Spleen (tissue), 11 donors: ENCODE measurements around the gene LMBR1L. TPM values are rescaled to one million over a fixed set of nuclear protein-coding genes. Genes with fewer than 3 reads are reported as not detected.

ENCODE experiments used
- DNase-seq: peaks from one replicate; pipeline ENCODE4 v3.0.0-alpha.2; 2020
- H3K27ac ChIP-seq, 8 donors: fragments of 200-600 bp; sonication (generic) in 7 of 8; 1 replicate in 4 of 8; 2 replicates in 4 of 8; pipeline versions ENCODE4 v1.5.0 to v1.8.0; 2016 to 2021; ENCODE audit warnings: inconsistent platforms in 4 of 8, mild to moderate bottlenecking in 4 of 8, moderate library complexity in 1 of 8
- H3K27me3 ChIP-seq, 7 donors: fragments of 200-600 bp; sonication (generic) in 6 of 7; replicated peaks in 1 of 7; 1 replicate in 4 of 7; 2 replicates in 3 of 7; pipeline versions ENCODE4 v1.5.0 to v1.8.0; 2016 to 2021; ENCODE audit warnings: inconsistent platforms in 3 of 7, mild to moderate bottlenecking in 1 of 7
- H3K36me3 ChIP-seq, 6 donors: fragments of 200-600 bp; sonication (generic) in 5 of 6; 1 replicate in 4 of 6; 2 replicates in 2 of 6; pipeline versions ENCODE4 v1.5.0 to v1.8.0; 2016 to 2021; ENCODE audit warnings: inconsistent platforms in 2 of 6
- H3K4me1 ChIP-seq, 6 donors: fragments of 200-600 bp; sonication (generic) in 5 of 6; 1 replicate in 3 of 6; 2 replicates in 3 of 6; pipeline versions ENCODE4 v1.5.0 to v1.8.0; 2016 to 2021; ENCODE audit warnings: inconsistent platforms in 3 of 6
- H3K4me3 ChIP-seq, 8 donors: fragments of 200-600 bp; sonication (generic) in 7 of 8; 1 replicate in 4 of 8; 2 replicates in 4 of 8; pipeline versions ENCODE4 v1.5.0 to v1.8.0; 2016 to 2021; ENCODE audit warnings: inconsistent platforms in 4 of 8, mild to moderate bottlenecking in 4 of 8, moderate library complexity in 2 of 8
- H3K9me3 ChIP-seq, 8 donors: fragments of 200-600 bp; sonication (generic) in 7 of 8; 1 replicate in 4 of 8; 2 replicates in 4 of 8; pipeline versions ENCODE4 v1.5.0 to v1.8.0; 2016 to 2021; ENCODE audit warnings: inconsistent platforms in 4 of 8
- CTCF ChIP-seq, 11 experiments: fragments of 200-600 bp in 7 of 11; fragments of 450-650 bp in 4 of 11; sonication (generic) in 4 of 11; IDR thresholded peaks in 8 of 11; conservative IDR thresholded peaks in 3 of 11; 1 replicate in 7 of 11; 2 replicates in 4 of 11; pipeline versions ENCODE4 v1.4.0 to v1.8.0; 2016 to 2021; ENCODE audit warnings: antibody characterized with exemption in 11 of 11, inconsistent platforms in 4 of 11, mild to moderate bottlenecking in 1 of 11
- POLR2A ChIP-seq, 3 donors: fragments of 450-650 bp; IDR thresholded peaks; one replicate each; pipeline ENCODE4 v1.5.1; 2017; ENCODE audit warnings: antibody characterized with exemption in 3 of 3, mild to moderate bottlenecking in 1 of 3
- POLR2AphosphoS5 ChIP-seq, 3 donors: sonication (generic); formaldehyde crosslinking; IDR thresholded peaks; one replicate each; pipeline ENCODE4 v1.5.1; 2017; ENCODE audit warnings: antibody characterized with exemption in 3 of 3
- WGBS, 5 donors: extraction: QIAGEN DNeasy Blood & Tissue Kit in 3 of 5; methylation state at CpG; one replicate each; pipeline versions ENCODE4 v1.1.5 to v1.1.7; 2013 to 2018; 5-methylcytosine and 5-hydroxymethylcytosine counted together
- intact Hi-C: fragments of 100-400 bp; cut with DNase I; formaldehyde crosslinking; loops from one replicate; pipeline ENCODE4 v1.15.0; 2023; ENCODE audit warnings: low total_unique reads
- polyA plus RNA-seq, 3 donors: library from polyadenylated mRNA; stranded (reverse); fragments of 200-250 nt; gene quantifications; one replicate each; pipeline ENCODE4 v1.2.1, GENCODE V29; 2013
- total RNA-seq, 7 donors: library from RNA; depleted of rRNA in 3 of 7; stranded (reverse); fragments of >200 nt in 3 of 7; fragmentation: NEBNext Ultra II Directional in 4 of 7; extraction: Animal tissue kit (Norgen Biotek cat#: 25700) in 4 of 7; gene quantifications; one replicate each; pipeline versions ENCODE4 v1.1.0 to v1.2.1, GENCODE V29; 2016 to 2021
- donor health status: healthy with polysubstance abuse.
- donor health status: DM: no; HTN: no; CAD: no; lungs with moderate emphysema.
- donor health status: DM: no; HTN: no; CAD: no.
- donor health status: Bipolar disorder and iron deficiency.
- donor health status: healthy.
- donor health status: DM: no; HTN: no; CAD: no.
- donor health status: DM: yes; HTN: yes; CAD: no.

LMBR1L gene
- total and polyA plus RNA-seq, 10 donors: 44.1 to 108 (median 74.6) TPM

GRCh38 chr12:49094975-49095365, 15.7 kb downstream of the LMBR1L start:
- H3K4me1 ChIP-seq: peaks cover 39 to 55% (median 50%) of the 10 kb centered on the region in 6 donors
- H3K9me3 ChIP-seq: no peaks in the 10 kb centered on the region
- H3K36me3 ChIP-seq: peaks cover 0 to 48% (median 31%) of the 10 kb centered on the region in 6 donors
- H3K27me3 ChIP-seq: peaks cover 3 to 52% (median 49%) of the 10 kb centered on the region in 7 donors
- H3K27ac ChIP-seq: no peak overlapping the region
- intact Hi-C loops: no loop called here
- H3K4me3 ChIP-seq: peak overlapping the region in 2 of 8 donors; percentile 25 to 56
- no peak for TF ChIP-seq POLR2A (IDR thresholded peaks at IDR 0.05)
- TF ChIP-seq CTCF (IDR thresholded peaks at IDR 0.05 in 8 of 11, conservative IDR thresholded peaks at IDR 0.05 in 3 of 11): no peak
- no peak for TF ChIP-seq POLR2AphosphoS5 (IDR thresholded peaks at IDR 0.05)
- 67 to 90% (median 85%) methylated on average over 2 of the region's 2 CpGs for WGBS, 5 donors
- no peak for DNase-seq

DNA sequence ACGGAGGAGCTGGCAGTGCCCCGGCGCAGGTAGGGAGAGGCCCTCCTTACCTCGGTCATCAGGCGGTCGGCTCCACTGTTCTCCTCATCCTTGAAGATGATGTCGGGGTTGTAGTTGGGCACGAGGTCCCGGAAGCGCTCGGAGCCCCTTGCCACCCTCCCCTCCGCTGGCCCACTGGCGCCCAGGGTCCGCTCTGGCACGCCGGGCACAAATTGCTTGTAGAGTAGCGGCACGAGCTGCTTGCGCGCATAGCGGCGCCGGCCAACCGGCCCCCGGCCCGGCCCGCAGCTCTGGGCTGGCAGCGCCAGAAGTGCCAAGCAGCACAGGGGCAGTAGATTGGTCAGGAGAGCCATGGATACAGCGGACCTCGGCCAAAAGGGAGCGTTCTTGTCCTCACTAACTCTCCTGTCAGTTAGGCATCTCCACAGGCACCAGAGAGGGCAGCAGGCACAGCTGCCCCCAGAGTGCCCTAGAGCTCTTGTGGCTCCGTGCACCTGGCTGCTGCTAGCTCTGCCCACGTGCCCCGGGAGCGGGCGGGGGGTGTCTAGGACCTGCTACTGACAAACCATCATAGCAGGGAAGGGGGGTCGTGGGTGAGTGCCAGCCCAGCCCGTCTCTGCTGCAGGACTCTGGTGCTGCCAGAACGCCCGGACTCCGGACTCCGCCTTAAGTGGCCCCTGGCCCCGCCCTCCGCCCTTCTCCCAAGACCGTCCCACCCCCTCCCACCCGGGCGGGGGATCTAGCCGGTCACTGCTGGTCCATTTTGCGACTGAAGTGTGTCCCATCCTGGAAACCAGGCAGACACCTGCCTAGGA, 16.3 kb downstream of the LMBR1L start, which contains the start of gene DHH:
DHH (minus strand) TSS at position 642 of the 815 bp plus-strand sequence; CDS start at position 353, 289 bp downstream.
- 3 to 4% (median 3%) methylated on average over 17 to 49 of the region's 49 CpGs for WGBS, 5 donors
- Histone ChIP-seq H3K27me3 (peaks cover 3 to 58% (median 55%) of the 10 kb centered on the region in 7 donors), H3K4me1 (peaks cover 45 to 61% (median 56%) of the 10 kb centered on the region in 6 donors), H3K9me3 (no peaks in the 10 kb centered on the region), H3K27ac (peak within 1 kb of the TSS in 1 of 8 donors; percentile 1), H3K36me3 (peaks cover 0 to 42% (median 25%) of the 10 kb centered on the region in 6 donors), H3K4me3 (peak within 1 kb of the TSS in 6 of 8 donors; percentile 1 to 56 (median 22))
- intact Hi-C loops: no loop called here
- TF ChIP-seq CTCF (IDR thresholded peaks at IDR 0.05 in 8 of 11, conservative IDR thresholded peaks at IDR 0.05 in 3 of 11): no peak
- TF ChIP-seq POLR2AphosphoS5 (IDR thresholded peaks at IDR 0.05): peak in 2 of 3 donors; percentile 42 to 78
- DNase-seq: peak; percentile 77

DNA sequence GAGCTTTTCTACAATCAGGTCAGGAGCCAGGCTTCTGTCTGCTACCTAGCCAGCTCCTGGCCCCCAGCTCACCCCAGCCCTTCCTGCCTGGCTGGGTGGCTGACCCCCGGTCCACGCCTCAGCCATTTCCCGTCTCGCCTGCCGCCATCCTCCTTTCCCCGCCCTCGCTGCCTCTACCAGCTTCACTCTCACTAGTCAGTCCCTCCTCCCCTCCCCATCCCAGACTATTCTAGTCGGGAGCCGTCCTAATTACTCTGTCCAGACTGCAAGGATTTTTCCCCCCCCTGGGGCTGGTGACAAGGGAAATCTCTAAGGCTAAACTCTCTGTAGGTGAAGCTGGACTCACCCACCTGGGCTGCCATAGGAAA, 16.9 kb downstream of the LMBR1L start:
- Histone ChIP-seq H3K36me3 (peaks cover 0 to 36% (median 19%) of the 10 kb centered on the region in 6 donors), H3K4me1 (peaks cover 48 to 67% (median 62%) of the 10 kb centered on the region in 6 donors)
- peak; percentile 70 for DNase-seq

More for the DNA sequence above, 16.9 kb downstream of the LMBR1L start:
- peak overlapping the region in 6 of 8 donors; percentile 1 to 56 (median 22) for H3K4me3 ChIP-seq
- TF ChIP-seq CTCF (IDR thresholded peaks at IDR 0.05 in 8 of 11, conservative IDR thresholded peaks at IDR 0.05 in 3 of 11): no peak
- no peak for TF ChIP-seq POLR2A (IDR thresholded peaks at IDR 0.05)
- TF ChIP-seq POLR2AphosphoS5 (IDR thresholded peaks at IDR 0.05): peak in 2 of 3 donors; percentile 39 to 68
- H3K9me3 ChIP-seq: no peaks in the 10 kb centered on the region
- peaks cover 3 to 64% (median 61%) of the 10 kb centered on the region in 7 donors for H3K27me3 ChIP-seq
- intact Hi-C loops: no loop called here
- H3K27ac ChIP-seq: peak overlapping the region in 1 of 8 donors; percentile 1
- 2 to 10% (median 4%) methylated on average over 9 of the region's 9 CpGs for WGBS, 5 donors
